AG04450 (cell line): Measurements from ENCODE around the gene UBE2E2. TPM values are rescaled to one million over a fixed set of nuclear protein-coding genes. Genes with fewer than 3 reads are reported as not detected.

Source experiments
- CTCF ChIA-PET: fragments of 300-600, 350-600 bp; formaldehyde crosslinking; extraction: SDS; loops from one replicate; lab custom pipeline; 2022; ENCODE audit warnings: antibody characterized with exemption, inconsistent platforms; lab: Charles Lee
- POLR2A ChIA-PET: fragments of 350-600 bp; formaldehyde crosslinking; extraction: SDS; loops from one replicate; lab custom pipeline; 2021; ENCODE audit warnings: antibody characterized with exemption, inconsistent platforms; lab: Yijun Ruan, JAX
- DNase-seq: peaks from one replicate; pipeline ENCODE4 v3.0.0-alpha.2; 2011; ENCODE audit warnings: low read depth, low spot score
- H3K27ac ChIP-seq: one replicate; pipeline ENCODE4 v1.5.1; 2012; ENCODE audit warnings: low read depth, low read length, control low read depth
- H3K27me3 ChIP-seq: one replicate; pipeline ENCODE4 v1.6.0; 2012; ENCODE audit warnings: low read length; ENCODE audit not compliant: control insufficient read depth, insufficient read depth
- H3K4me3 ChIP-seq: 2 replicates; pipeline ENCODE4 v1.5.1; 2011; ENCODE audit warnings: mild to moderate bottlenecking, low read depth, low read length, control low read depth
- H3K9me3 ChIP-seq: 2 replicates; pipeline ENCODE4 v1.5.1; 2012; ENCODE audit warnings: low read length; ENCODE audit not compliant: control insufficient read depth, insufficient read depth
- CTCF ChIP-seq: IDR thresholded peaks from 2 replicates; pipeline ENCODE4 v1.5.1; 2011; ENCODE audit warnings: low read depth, low read length, control low read depth, inconsistent platforms
- polyA plus RNA-seq: library from polyadenylated mRNA; depleted of rRNA; stranded (reverse); fragments of >200 nt; gene quantifications from 2 replicates; pipeline ENCODE4 v1.2.3, GENCODE V29; 2011

UBE2E2 gene
- polyA plus RNA-seq, 1 experiment: 43.2 TPM

- ChIA-PET CTCF (no interaction called here), POLR2A (no interaction called here)
- DNase-seq: no peak
- no peak overlapping the region for H3K27ac ChIP-seq
- H3K9me3 ChIP-seq: no peaks in the 10 kb centered on the region
- H3K27me3 ChIP-seq: no peaks in the 10 kb centered on the region
- no peak for TF ChIP-seq CTCF
- no peak overlapping the region for H3K4me3 ChIP-seq
These were observed 16.0 kb downstream of the UBE2E2 start for GRCh38 chr3:23219117-23219516.

- POLR2A ChIA-PET: no interaction called here
- Histone ChIP-seq H3K27me3 (no peaks in the 10 kb centered on the region), H3K27ac (no peak overlapping the region), H3K9me3 (no peaks in the 10 kb centered on the region), H3K4me3 (no peak overlapping the region)
- CTCF ChIA-PET: interaction anchor here (1.0 kb wide), 1 partner anchor 20 kb away, joined by 3 read pairs; no protein-coding TSS in a partner anchor
- TF ChIP-seq CTCF: no peak
- no peak for DNase-seq
These were observed 16.4 kb downstream of the UBE2E2 start for GRCh38 chr3:23219552-23219951.

GRCh38 chr3:23221136-23221535, 18.0 kb downstream of the UBE2E2 start:
- Histone ChIP-seq H3K27ac (no peak overlapping the region), H3K9me3 (no peaks in the 10 kb centered on the region), H3K27me3 (no peaks in the 10 kb centered on the region), H3K4me3 (no peak overlapping the region)
- CTCF ChIA-PET: no interaction called here
- TF ChIP-seq CTCF: no peak
- POLR2A ChIA-PET: no interaction called here
- DNase-seq: no peak

GRCh38 chr3:23232016-23232415, 28.9 kb downstream of the UBE2E2 start:
- POLR2A ChIA-PET: no interaction called here
- no peaks in the 10 kb centered on the region for H3K27me3 ChIP-seq
- CTCF ChIA-PET: no interaction called here
- no peaks in the 10 kb centered on the region for H3K9me3 ChIP-seq
- H3K4me3 ChIP-seq: no peak overlapping the region
- no peak for TF ChIP-seq CTCF
- no peak overlapping the region for H3K27ac ChIP-seq
- no peak for DNase-seq

- H3K4me3 ChIP-seq: no peak overlapping the region
- no peak for DNase-seq
- TF ChIP-seq CTCF: no peak
- H3K27me3 ChIP-seq: no peaks in the 10 kb centered on the region
- CTCF ChIA-PET: no interaction called here
- POLR2A ChIA-PET: no interaction called here
- H3K9me3 ChIP-seq: no peaks in the 10 kb centered on the region
- H3K27ac ChIP-seq: no peak overlapping the region
These were observed 29.7 kb downstream of the UBE2E2 start for GRCh38 chr3:23232854-23233253.
